HCT116 (cell line): ENCODE results near the gene PDGFD. TPM values are rescaled to one million over a fixed set of nuclear protein-coding genes. Genes with fewer than 3 reads are reported as not detected.

Source experiments
- ATAC-seq: fragments of 200-7000 bp; cut with Tn5 transposase; 2 replicates; pipeline ENCODE4 v1.9.1; 2020; ENCODE audit warnings: mild to moderate bottlenecking, moderate library complexity
- BruUV-seq: library from RNA; stranded (reverse); fragments of 400-500 nt; replicated peaks from 2 replicates; lab custom pipeline; 2021; lab: Mats Ljungman, UMichigan
- CTCF ChIA-PET: fragments of 300-600 bp; sonication (Branson Sonifier 250); formaldehyde crosslinking; loops from one replicate; lab custom pipeline; 2021; ENCODE audit warnings: antibody characterized with exemption; lab: Charles Lee
- POLR2A ChIA-PET: fragments of 300-600, 350-600 bp; sonication (Branson Sonifier 250); formaldehyde crosslinking; loops from one replicate; lab custom pipeline; 2021; ENCODE audit warnings: antibody characterized with exemption; lab: Charles Lee
- RAD21 ChIA-PET, 2 experiments: fragments of 300-600 bp; sonication (Branson Sonifier 250); formaldehyde crosslinking; loops; one replicate each; lab custom pipeline; 2023; ENCODE audit warnings: low total read pairs in 2 of 2; ENCODE audit not compliant: uncharacterized antibody in 2 of 2, unreplicated experiment in 2 of 2, low non-redundant PET in 1 of 2; lab: Charles Lee
- DNase-seq: peaks from one replicate; pipeline ENCODE4 v3.0.0-alpha.2; 2010; ENCODE audit warnings: low read depth, low spot score
- H2AFZ ChIP-seq: fragments of 200-600 bp; shearing (Covaris generic), sonication (generic); 2 replicates; pipeline ENCODE4 v1.6.1; 2017; ENCODE audit warnings: low read depth, mixed run types, mixed read lengths, antibody characterized with exemption, low read length; ENCODE audit not compliant: poor library complexity, severe bottlenecking
- H3K27ac ChIP-seq: 2 replicates; pipeline ENCODE4 v1.5.1; 2012; ENCODE audit warnings: low read depth, low read length
- H3K27me3 ChIP-seq: fragments of 200-600 bp; sonication (generic); 2 replicates; pipeline ENCODE4 v1.6.1; 2016; ENCODE audit warnings: mixed run types, low read length, mixed read lengths; ENCODE audit not compliant: insufficient read depth
- H3K36me3 ChIP-seq, 2 experiments: fragments of 200-500 bp in 1 of 2; fragments of 200-600 bp in 1 of 2; sonication (Bioruptor generic) in 1 of 2; sonication (generic) in 1 of 2; 2 replicates each; pipeline versions ENCODE4 v1.5.1 to v1.6.1; 2014 to 2016; ENCODE audit warnings: low read length in 2 of 2, inconsistent platforms in 1 of 2, mixed read lengths in 1 of 2, mixed run types in 1 of 2; ENCODE audit not compliant: insufficient read depth in 2 of 2, control insufficient read depth in 1 of 2
- H3K4me1 ChIP-seq, 2 experiments: fragments of 200-600 bp in 1 of 2; sonication (generic) in 1 of 2; 2 replicates each; pipeline versions ENCODE4 v1.5.1 to v1.6.1; 2012 to 2017; ENCODE audit warnings: low read length in 2 of 2, inconsistent platforms in 1 of 2, mild to moderate bottlenecking in 1 of 2, mixed read lengths in 1 of 2, mixed run types in 1 of 2, moderate library complexity in 1 of 2; ENCODE audit not compliant: insufficient read depth in 2 of 2, control insufficient read depth in 1 of 2
- H3K4me2 ChIP-seq: fragments of 200-600 bp; sonication (generic); 2 replicates; pipeline ENCODE4 v1.6.1; 2017; ENCODE audit warnings: mixed run types, low read length, mixed read lengths
- H3K4me3 ChIP-seq, 2 experiments: fragments of 200-600 bp in 1 of 2; sonication (generic) in 1 of 2; replicated peaks in 1 of 2; 2 replicates each; pipeline ENCODE4 v1.5.1; 2011 to 2016; ENCODE audit warnings: low read length in 2 of 2, control low read depth in 1 of 2, low read depth in 1 of 2, mild to moderate bottlenecking in 1 of 2, mixed read lengths in 1 of 2, mixed run types in 1 of 2
- H3K79me2 ChIP-seq: fragments of 200-600 bp; sonication (generic); 2 replicates; pipeline ENCODE4 v1.6.1; 2017; ENCODE audit warnings: mild to moderate bottlenecking, mixed run types, low read length, moderate library complexity, mixed read lengths; ENCODE audit not compliant: insufficient read depth
- H3K9ac ChIP-seq: fragments of 200-600 bp; sonication (generic); 2 replicates; pipeline ENCODE4 v1.6.1; 2016; ENCODE audit warnings: low read length, mixed read lengths
- H3K9me2 ChIP-seq: fragments of 200-600 bp; sonication (generic), shearing (Covaris generic); 2 replicates; pipeline ENCODE4 v1.6.1; 2017; ENCODE audit warnings: mixed run types, mild to moderate bottlenecking, moderate library complexity; ENCODE audit not compliant: insufficient read depth
- H3K9me3 ChIP-seq, 2 experiments: fragments of 200-500 bp in 1 of 2; fragments of 200-600 bp in 1 of 2; sonication (Bioruptor generic) in 1 of 2; sonication (generic) in 1 of 2; 2 replicates each; pipeline ENCODE4 v1.6.1; 2014 to 2017; ENCODE audit warnings: low read length in 2 of 2, mixed read lengths in 2 of 2, inconsistent platforms in 1 of 2, low read depth in 1 of 2, mild to moderate bottlenecking in 1 of 2, mixed run types in 1 of 2, moderate library complexity in 1 of 2; ENCODE audit not compliant: control insufficient read depth in 1 of 2, insufficient read depth in 1 of 2
- H4K20me1 ChIP-seq: fragments of 200-600 bp; sonication (generic), shearing (Covaris generic); 2 replicates; pipeline ENCODE4 v1.6.1; 2017; ENCODE audit warnings: mixed run types, mild to moderate bottlenecking, moderate library complexity; ENCODE audit not compliant: insufficient read depth
- CBX3 ChIP-seq: IDR thresholded peaks from 2 replicates; pipeline ENCODE4 v1.6.1; 2012; ENCODE audit warnings: low read depth
- CEBPB ChIP-seq: IDR thresholded peaks from 2 replicates; pipeline ENCODE4 v1.6.1; 2012; ENCODE audit warnings: low read depth
- CTCF ChIP-seq, 3 experiments: fragments of 200-600 bp in 1 of 3; sonication (generic) in 1 of 3; IDR thresholded peaks in 2 of 3; conservative IDR thresholded peaks in 1 of 3; 2 replicates each; pipeline ENCODE4 v1.5.1; 2012 to 2017; ENCODE audit warnings: low read depth in 2 of 3, low read length in 2 of 3, antibody characterized with exemption in 1 of 3, borderline replicate concordance in 1 of 3, control low read depth in 1 of 3, mild to moderate bottlenecking in 1 of 3, mixed read lengths in 1 of 3, mixed run types in 1 of 3, moderate library complexity in 1 of 3; ENCODE audit not compliant: insufficient read depth in 1 of 3
- EGR1 ChIP-seq: IDR thresholded peaks from 2 replicates; pipeline ENCODE4 v1.6.1; 2012; ENCODE audit warnings: low read depth
- ELF1 ChIP-seq: IDR thresholded peaks from 2 replicates; pipeline ENCODE4 v1.6.1; 2012; ENCODE audit warnings: low read depth, borderline replicate concordance
- EZH2phosphoT487 ChIP-seq: fragments of 200-600 bp; IDR thresholded peaks from 2 replicates; pipeline ENCODE4 v1.6.1; 2018; ENCODE audit warnings: antibody characterized with exemption, borderline replicate concordance
- FOSL1 ChIP-seq: IDR thresholded peaks from 2 replicates; pipeline ENCODE4 v1.6.1; 2012; ENCODE audit warnings: low read depth
- MAX ChIP-seq: IDR thresholded peaks from 2 replicates; pipeline ENCODE4 v1.6.1; 2012
- POLR2A ChIP-seq: IDR thresholded peaks from 2 replicates; pipeline ENCODE4 v1.7.0; 2011; ENCODE audit warnings: borderline replicate concordance; ENCODE audit not compliant: insufficient read depth, insufficient read length; ENCODE audit errors: extremely low read depth
- POLR2AphosphoS5 ChIP-seq: IDR thresholded peaks from 2 replicates; pipeline ENCODE4 v1.6.1; 2011; ENCODE audit warnings: mild to moderate bottlenecking, low read depth, low read length, moderate library complexity
- REST ChIP-seq: IDR thresholded peaks from 2 replicates; pipeline ENCODE4 v1.6.1; 2012; ENCODE audit warnings: low read depth
- SIN3A ChIP-seq: IDR thresholded peaks from 2 replicates; pipeline ENCODE4 v1.6.1; 2012; ENCODE audit warnings: low read depth
- SP1 ChIP-seq: IDR thresholded peaks from 2 replicates; pipeline ENCODE4 v1.6.1; 2012; ENCODE audit warnings: low read depth
- SRF ChIP-seq: IDR thresholded peaks from 2 replicates; pipeline ENCODE4 v1.6.1; 2012; ENCODE audit warnings: low read depth
- TCF7L2 ChIP-seq: IDR thresholded peaks from 2 replicates; pipeline ENCODE4 v1.7.0; 2011; ENCODE audit warnings: borderline replicate concordance, inconsistent platforms; ENCODE audit not compliant: insufficient read depth, insufficient read length; ENCODE audit errors: extremely low read depth
- YY1 ChIP-seq: IDR thresholded peaks from 2 replicates; pipeline ENCODE4 v1.6.1; 2011; ENCODE audit warnings: low read length, low read depth, moderate library complexity, mild to moderate bottlenecking; ENCODE audit not compliant: insufficient replicate concordance; ENCODE audit errors: extremely low read depth
- ZBTB33 ChIP-seq: IDR thresholded peaks from 2 replicates; pipeline ENCODE4 v1.6.1; 2011; ENCODE audit warnings: mild to moderate bottlenecking, low read length, moderate library complexity; ENCODE audit not compliant: insufficient replicate concordance; ENCODE audit errors: extremely low read depth
- ZNF274 ChIP-seq: fragments of 200-500 bp; sonication (Bioruptor generic); IDR thresholded peaks from 2 replicates; pipeline ENCODE4 v1.6.1; 2014; ENCODE audit warnings: mild to moderate bottlenecking, low read depth, low read length, inconsistent platforms
- intact Hi-C: fragments of 100-400 bp; cut with micrococcal nuclease; formaldehyde crosslinking; loops from 2 replicates; pipeline ENCODE4 v1.10.0; 2022
- total RNA-seq: library from RNA; stranded (reverse); gene quantifications from one replicate; pipeline ENCODE4 v1.2.1, GENCODE V29; 2021; ENCODE audit not compliant: unreplicated experiment

Gene PDGFD
- total RNA-seq, 1 experiment from 2014 or later = 0.34 TPM

- TF ChIP-seq ELF1 (no peak), POLR2AphosphoS5 (no peak), MAX (no peak), ZNF274 (no peak), EZH2phosphoT487 (no peak), TCF7L2 (no peak), FOSL1 (no peak), ZBTB33 (no peak), EGR1 (no peak), SIN3A (no peak), REST (no peak), CBX3 (no peak), POLR2A (no peak), YY1 (no peak), SRF (no peak), CTCF (IDR thresholded peaks at IDR 0.05 in 2 of 3, conservative IDR thresholded peaks at IDR 0.05 in 1 of 3; ENCODE audit: borderline replicate concordance in 1 of 3, insufficient read depth in 1 of 3, low read depth in 2 of 3, low read length in 2 of 3) (no peak), CEBPB (no peak), SP1 (no peak)
- no peak overlapping the region for H3K4me2 ChIP-seq
- RAD21 ChIA-PET = no interaction called here
- no peaks in the 10 kb centered on the region for H4K20me1 ChIP-seq
- POLR2A ChIA-PET = no interaction called here
- no peaks in the 10 kb centered on the region for H3K36me3 ChIP-seq
- no peak overlapping the region for H3K27ac ChIP-seq
- CTCF ChIA-PET = no interaction called here
- no peak for ATAC-seq
- H2AFZ ChIP-seq = no peak overlapping the region
- H3K9ac ChIP-seq = no peak overlapping the region
- no TSS peak for BruUV-seq
- no peaks in the 10 kb centered on the region for H3K4me1 ChIP-seq
- DNase-seq = no peak
- intact Hi-C loops = no loop called here
- H3K9me2 ChIP-seq = no peaks in the 10 kb centered on the region
- no peaks in the 10 kb centered on the region for H3K9me3 ChIP-seq
- H3K79me2 ChIP-seq = no peaks in the 10 kb centered on the region
- no peak overlapping the region for H3K4me3 ChIP-seq
- H3K27me3 ChIP-seq = no peaks in the 10 kb centered on the region
Observed at GRCh38 chr11:104142698-104143097, 21.2 kb downstream of the PDGFD start.
